ENCODE measurements around the gene ITGA11. TPM values are rescaled to one million over a fixed set of nuclear protein-coding genes. Genes with fewer than 3 reads are reported as not detected.
A peak's percentile ranks its signal among the peaks of the same experiment; 100 is the strongest.

Gene ITGA11
- polyA plus RNA-seq, 6 donors from 2014 or later, result 0.04 TPM; not detected in 5

- Mint-ChIP-seq H3K9me3 (no peaks in the 10 kb centered on the region), H3K27me3 (peaks cover 0 to 14% (median 6%) of the 10 kb centered on the region in 3 donors), H3K27ac (no peak overlapping the region), H3K36me3 (no peaks in the 10 kb centered on the region), H3K4me3 (no peak overlapping the region), H3K4me1 (peaks cover 11 to 20% (median 15%) of the 10 kb centered on the region in 3 donors)
- DNase-seq (no peak), ATAC-seq (ENCODE audit: low read depth in 2 of 2) (peak in 1 of 2 donors; percentile 39)
These were observed 65.6 kb downstream of the ITGA11 start for GRCh38 chr15:68366314-68366713.

- peaks cover 11 to 20% (median 15%) of the 10 kb centered on the region in 3 donors for H3K4me1 Mint-ChIP-seq
- peak overlapping the region in 1 of 6 donors; percentile 48 for H3K27ac Mint-ChIP-seq
- DNase-seq (no peak), ATAC-seq (ENCODE audit: low read depth in 2 of 2) (no peak)
- H3K36me3 Mint-ChIP-seq, result no peaks in the 10 kb centered on the region
- no peak overlapping the region for H3K4me3 Mint-ChIP-seq
- H3K27me3 Mint-ChIP-seq, result peaks cover 0 to 14% (median 6%) of the 10 kb centered on the region in 3 donors
- H3K9me3 Mint-ChIP-seq, result no peaks in the 10 kb centered on the region
These were observed 66.2 kb downstream of the ITGA11 start for GRCh38 chr15:68365770-68366169.

- Mint-ChIP-seq H3K27ac (peak overlapping the region in 3 of 6 donors; percentile 28 to 92 (median 48)), H3K27me3 (peaks cover 0 to 14% (median 6%) of the 10 kb centered on the region in 3 donors), H3K36me3 (no peaks in the 10 kb centered on the region), H3K4me3 (peak overlapping the region in 1 of 8 donors; percentile 38), H3K4me1 (peaks cover 11 to 20% (median 15%) of the 10 kb centered on the region in 3 donors), H3K9me3 (no peaks in the 10 kb centered on the region)
- DNase-seq (no peak), ATAC-seq (ENCODE audit: low read depth in 2 of 2) (no peak)
These were observed 66.7 kb downstream of the ITGA11 start for GRCh38 chr15:68365140-68365745.

GRCh38 chr15:68364660-68365035, 67.3 kb downstream of the ITGA11 start:
- H3K36me3 Mint-ChIP-seq, result no peaks in the 10 kb centered on the region
- peaks cover 11 to 20% (median 15%) of the 10 kb centered on the region in 3 donors for H3K4me1 Mint-ChIP-seq
- no peak overlapping the region for H3K27ac Mint-ChIP-seq
- ATAC-seq (ENCODE audit: low read depth in 2 of 2), result no peak
- H3K4me3 Mint-ChIP-seq, result peak overlapping the region in 1 of 8 donors; percentile 38
- no peak for DNase-seq
- no peaks in the 10 kb centered on the region for H3K9me3 Mint-ChIP-seq
- peaks cover 0 to 14% (median 6%) of the 10 kb centered on the region in 3 donors for H3K27me3 Mint-ChIP-seq

- DNase-seq (no peak), ATAC-seq (ENCODE audit: low read depth in 2 of 2) (no peak)
- no peaks in the 10 kb centered on the region for H3K36me3 Mint-ChIP-seq
- H3K27me3 Mint-ChIP-seq, result peaks cover 0 to 14% (median 6%) of the 10 kb centered on the region in 3 donors
- H3K4me1 Mint-ChIP-seq, result peaks cover 11 to 20% (median 15%) of the 10 kb centered on the region in 3 donors
- H3K4me3 Mint-ChIP-seq, result no peak overlapping the region
- H3K9me3 Mint-ChIP-seq, result no peaks in the 10 kb centered on the region
- H3K27ac Mint-ChIP-seq, result no peak overlapping the region
These were observed 67.8 kb downstream of the ITGA11 start for GRCh38 chr15:68364028-68364659.

- no peak overlapping the region for H3K27ac Mint-ChIP-seq
- DNase-seq, result no peak
- H3K4me3 Mint-ChIP-seq, result no peak overlapping the region
- H3K27me3 Mint-ChIP-seq, result peaks cover 0 to 8% (median 6%) of the 10 kb centered on the region in 3 donors
- peaks cover 11 to 20% (median 15%) of the 10 kb centered on the region in 3 donors for H3K4me1 Mint-ChIP-seq
- no peak for ATAC-seq (ENCODE audit: low read depth in 2 of 2)
- H3K9me3 Mint-ChIP-seq, result no peaks in the 10 kb centered on the region
- no peaks in the 10 kb centered on the region for H3K36me3 Mint-ChIP-seq
These were observed 68.6 kb downstream of the ITGA11 start for GRCh38 chr15:68363353-68363752.

GRCh38 chr15:68362537-68363126, 69.3 kb downstream of the ITGA11 start:
- DNase-seq (no peak), ATAC-seq (ENCODE audit: low read depth in 2 of 2) (no peak)
- Mint-ChIP-seq H3K27me3 (peaks cover 0 to 6% (median 6%) of the 10 kb centered on the region in 3 donors), H3K36me3 (no peaks in the 10 kb centered on the region), H3K4me1 (peaks cover 11 to 20% (median 15%) of the 10 kb centered on the region in 3 donors), H3K27ac (no peak overlapping the region), H3K4me3 (no peak overlapping the region), H3K9me3 (peaks cover 0 to 6% (median 0%) of the 10 kb centered on the region in 7 donors)

GRCh38 chr15:68360721-68361120, 71.2 kb downstream of the ITGA11 start:
- Mint-ChIP-seq H3K4me1 (peaks cover 3 to 7% (median 5%) of the 10 kb centered on the region in 3 donors), H3K9me3 (peaks cover 0 to 16% (median 0%) of the 10 kb centered on the region in 7 donors), H3K27ac (no peak overlapping the region), H3K4me3 (no peak overlapping the region), H3K36me3 (no peaks in the 10 kb centered on the region), H3K27me3 (no peaks in the 10 kb centered on the region)
- no peak for ATAC-seq (ENCODE audit: low read depth in 2 of 2)
- DNase-seq, result no peak

- no peaks in the 10 kb centered on the region for H3K27me3 Mint-ChIP-seq
These were observed 75.2 kb downstream of the ITGA11 start for GRCh38 chr15:68356778-68357177.

GRCh38 chr15:68354923-68355322, 77.0 kb downstream of the ITGA11 start:
- H3K27ac Mint-ChIP-seq, result no peak overlapping the region
- H3K4me1 Mint-ChIP-seq, result peaks cover 6 to 10% (median 8%) of the 10 kb centered on the region in 3 donors
- no peaks in the 10 kb centered on the region for H3K27me3 Mint-ChIP-seq
- ATAC-seq (ENCODE audit: low read depth in 2 of 2) (no peak), DNase-seq (no peak)
- H3K4me3 Mint-ChIP-seq, result no peak overlapping the region
- H3K36me3 Mint-ChIP-seq, result no peaks in the 10 kb centered on the region
- H3K9me3 Mint-ChIP-seq, result peaks cover 0 to 16% (median 0%) of the 10 kb centered on the region in 7 donors

More at GRCh38 chr15:68356778-68357177, 75.2 kb downstream of the ITGA11 start:
- no peak for DNase-seq
- peaks cover 6 to 9% (median 8%) of the 10 kb centered on the region in 3 donors for H3K4me1 Mint-ChIP-seq
- H3K27ac Mint-ChIP-seq, result no peak overlapping the region
- H3K36me3 Mint-ChIP-seq, result no peaks in the 10 kb centered on the region
- H3K9me3 Mint-ChIP-seq, result peaks cover 0 to 16% (median 0%) of the 10 kb centered on the region in 7 donors
- H3K4me3 Mint-ChIP-seq, result peak overlapping the region in 1 of 8 donors; percentile 41
- no peak for ATAC-seq (ENCODE audit: low read depth in 2 of 2)

GRCh38 chr15:68354268-68354667, 77.7 kb downstream of the ITGA11 start:
- Mint-ChIP-seq H3K4me3 (no peak overlapping the region), H3K27ac (peak overlapping the region in 1 of 6 donors; percentile 75), H3K4me1 (peaks cover 6 to 10% (median 8%) of the 10 kb centered on the region in 3 donors), H3K27me3 (no peaks in the 10 kb centered on the region), H3K36me3 (no peaks in the 10 kb centered on the region), H3K9me3 (peaks cover 0 to 16% (median 0%) of the 10 kb centered on the region in 7 donors)
- DNase-seq, result no peak
- no peak for ATAC-seq (ENCODE audit: low read depth in 2 of 2)

GRCh38 chr15:68353421-68354135, 78.4 kb downstream of the ITGA11 start:
- Mint-ChIP-seq H3K27me3 (no peaks in the 10 kb centered on the region), H3K9me3 (peaks cover 0 to 16% (median 0%) of the 10 kb centered on the region in 7 donors), H3K4me1 (peaks cover 6 to 10% (median 8%) of the 10 kb centered on the region in 3 donors), H3K27ac (peak overlapping the region in 2 of 6 donors; percentile 2 to 3), H3K36me3 (no peaks in the 10 kb centered on the region), H3K4me3 (no peak overlapping the region)
- no peak for DNase-seq
- ATAC-seq (ENCODE audit: low read depth in 2 of 2), result no peak
